HS-27A (cell line): Measurements from ENCODE around the gene PCGF2.

ENCODE experiments used
- DNase-seq: peaks from one replicate; pipeline ENCODE4 v3.0.0-alpha.2; 2012; ENCODE audit warnings: low read depth, missing footprints

Gene PCGF2

GRCh38 chr17:38719289-38719942 lies 28.7 kb downstream of the PCGF2 start:
- DNase-seq = no peak

GRCh38 chr17:38717139-38717745 lies 30.9 kb downstream of the PCGF2 start:
- DNase-seq = no peak

- DNase-seq = no peak
Measured at GRCh38 chr17:38716368-38717005, 31.6 kb downstream of the PCGF2 start.

- no peak for DNase-seq
Measured at GRCh38 chr17:38715216-38715943, 32.8 kb downstream of the PCGF2 start.

GRCh38 chr17:38713456-38714075 lies 34.6 kb downstream of the PCGF2 start:
- no peak for DNase-seq

GRCh38 chr17:38712593-38712992 lies 35.5 kb downstream of the PCGF2 start:
- DNase-seq = no peak

GRCh38 chr17:38711792-38712571 lies 36.2 kb downstream of the PCGF2 start:
- DNase-seq = no peak

GRCh38 chr17:38710985-38711384 lies 37.2 kb downstream of the PCGF2 start:
- no peak for DNase-seq

- DNase-seq = no peak
Measured at GRCh38 chr17:38710604-38710962, 37.6 kb downstream of the PCGF2 start.

- DNase-seq = no peak
Measured at GRCh38 chr17:38709864-38710603, 38.1 kb downstream of the PCGF2 start.

- DNase-seq = no peak
Measured at GRCh38 chr17:38709104-38709820, 38.9 kb downstream of the PCGF2 start.

- no peak for DNase-seq
Measured at GRCh38 chr17:38707678-38708351, 40.3 kb downstream of the PCGF2 start.

GRCh38 chr17:38706505-38707216 lies 41.5 kb downstream of the PCGF2 start:
- DNase-seq = no peak

- no peak for DNase-seq
Measured at GRCh38 chr17:38705803-38706504, 42.2 kb downstream of the PCGF2 start.

GRCh38 chr17:38705523-38705802 lies 42.7 kb downstream of the PCGF2 start:
- no peak for DNase-seq

GRCh38 chr17:38704606-38705522 lies 43.3 kb downstream of the PCGF2 start, which contains the start of gene MLLT6:
Gene MLLT6, plus strand, starts transcription at chr17:38705273. Its CDS starts 360 bp downstream, at chr17:38705633.
- no peak for DNase-seq
